MG63 (cell line): ENCODE measurements around the gene EEF2. TPM values are rescaled to one million over a fixed set of nuclear protein-coding genes. Genes with fewer than 3 reads are reported as not detected.
A peak's percentile ranks its signal among the peaks of the same experiment; 100 is the strongest.
"Not testable (repeated sequence)": the region's sequence is repeated elsewhere in the genome, so short reads cannot be mapped to it uniquely, and the experiment has no call there.

Experiments used
- DNase-seq: peaks from one replicate; pipeline ENCODE4 v3.0.0-alpha.2; 2020
- H3K27me3 ChIP-seq: fragments of 250-450 bp; sonication (Bioruptor Pico); 2 replicates; pipeline ENCODE4 v1.5.1; 2020; ENCODE audit warnings: mild to moderate bottlenecking, moderate library complexity
- H3K36me3 ChIP-seq: fragments of 250-450 bp; sonication (Bioruptor Pico); 2 replicates; pipeline ENCODE4 v1.5.1; 2020; ENCODE audit warnings: mild to moderate bottlenecking, moderate library complexity
- H3K4me3 ChIP-seq: fragments of 250-450 bp; sonication (Bioruptor Pico); 2 replicates; pipeline ENCODE4 v1.5.1; 2020; ENCODE audit warnings: mild to moderate bottlenecking, moderate library complexity
- H3K9me3 ChIP-seq: fragments of 250-450 bp; sonication (Bioruptor Pico); 2 replicates; pipeline ENCODE4 v1.5.1; 2020; ENCODE audit warnings: mild to moderate bottlenecking, moderate library complexity
- total RNA-seq: library from RNA; depleted of rRNA; stranded (reverse); fragments of >200 nt; shearing (Covaris generic); gene quantifications from 2 replicates; pipeline ENCODE4 v1.2.3, GENCODE V29; 2014; ENCODE audit warnings: low replicate concordance

The EEF2 gene
- total RNA-seq, 1 experiment from 2014 or later, result 1,573 TPM

- Histone ChIP-seq H3K4me3 (no peak overlapping the region), H3K36me3 (peaks cover 90% of the 10 kb centered on the region), H3K9me3 (no peaks in the 10 kb centered on the region), H3K27me3 (no peaks in the 10 kb centered on the region)
- DNase-seq, result no peak
Observed at GRCh38 chr19:3980353-3981251, 4.7 kb downstream of the EEF2 start.

DNA sequence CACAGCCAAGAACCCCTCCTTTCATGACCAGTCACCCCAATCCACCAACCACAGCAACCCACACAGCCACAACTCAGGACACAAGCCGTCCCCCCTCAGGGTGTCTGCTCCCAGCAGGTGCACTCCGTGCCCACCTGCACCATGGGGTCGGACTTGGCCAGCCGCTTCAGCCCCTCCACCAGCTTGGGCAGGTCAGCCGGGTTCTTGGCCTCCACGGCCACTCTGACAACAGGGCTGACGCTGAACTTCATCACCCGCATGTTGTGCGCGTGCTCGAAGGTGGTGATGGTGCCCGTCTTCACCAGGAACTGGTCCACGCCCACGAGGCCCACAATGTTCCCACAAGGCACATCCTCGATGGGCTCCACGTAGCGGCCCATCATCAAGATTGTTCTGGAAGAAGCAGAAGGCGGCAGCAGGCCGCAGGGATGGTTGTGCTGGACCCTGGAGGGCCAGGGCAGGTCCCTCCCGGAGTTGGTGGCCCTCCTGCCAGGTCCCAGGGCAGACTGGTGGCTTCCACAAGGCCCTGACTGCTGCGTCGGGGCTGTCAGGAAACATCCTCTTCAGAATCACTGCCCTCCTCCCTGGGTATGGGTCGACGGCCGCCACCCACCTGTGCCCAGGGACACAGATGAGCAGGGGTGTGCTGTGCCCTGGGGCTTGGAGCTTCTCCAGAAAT lies 5.5 kb downstream of the EEF2 start:
- Histone ChIP-seq H3K27me3 (no peaks in the 10 kb centered on the region), H3K9me3 (no peaks in the 10 kb centered on the region), H3K36me3 (peaks cover 94% of the 10 kb centered on the region), H3K4me3 (no peak overlapping the region)
- no peak for DNase-seq

DNA sequence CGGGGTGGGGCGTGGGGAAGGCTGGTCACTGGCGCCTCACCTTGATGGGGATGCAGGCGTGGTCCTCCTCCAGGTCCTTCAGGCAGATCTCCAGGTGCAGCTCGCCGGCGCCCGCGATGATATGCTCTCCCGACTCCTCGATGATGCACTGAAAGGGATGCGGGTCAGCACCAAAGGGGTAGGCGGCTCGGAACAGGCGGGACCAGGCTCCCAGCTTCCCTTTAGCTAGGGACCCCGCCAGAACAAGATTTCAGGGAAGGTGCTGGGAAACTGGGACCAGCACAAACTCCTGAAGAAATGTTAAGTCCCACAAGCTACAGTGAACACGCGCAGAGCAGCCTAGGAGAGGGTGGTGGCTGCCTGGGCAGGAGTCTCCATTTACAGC lies 6.0 kb downstream of the EEF2 start:
- Histone ChIP-seq H3K9me3 (no peaks in the 10 kb centered on the region), H3K36me3 (peaks cover 88% of the 10 kb centered on the region), H3K27me3 (no peaks in the 10 kb centered on the region), H3K4me3 (no peak overlapping the region)
- no peak for DNase-seq

- no peak for DNase-seq
- Histone ChIP-seq H3K27me3 (no peaks in the 10 kb centered on the region), H3K36me3 (peaks cover 77% of the 10 kb centered on the region), H3K9me3 (no peaks in the 10 kb centered on the region), H3K4me3 (no peak overlapping the region)
Observed at GRCh38 chr19:3978145-3978544, 7.1 kb downstream of the EEF2 start.

DNA sequence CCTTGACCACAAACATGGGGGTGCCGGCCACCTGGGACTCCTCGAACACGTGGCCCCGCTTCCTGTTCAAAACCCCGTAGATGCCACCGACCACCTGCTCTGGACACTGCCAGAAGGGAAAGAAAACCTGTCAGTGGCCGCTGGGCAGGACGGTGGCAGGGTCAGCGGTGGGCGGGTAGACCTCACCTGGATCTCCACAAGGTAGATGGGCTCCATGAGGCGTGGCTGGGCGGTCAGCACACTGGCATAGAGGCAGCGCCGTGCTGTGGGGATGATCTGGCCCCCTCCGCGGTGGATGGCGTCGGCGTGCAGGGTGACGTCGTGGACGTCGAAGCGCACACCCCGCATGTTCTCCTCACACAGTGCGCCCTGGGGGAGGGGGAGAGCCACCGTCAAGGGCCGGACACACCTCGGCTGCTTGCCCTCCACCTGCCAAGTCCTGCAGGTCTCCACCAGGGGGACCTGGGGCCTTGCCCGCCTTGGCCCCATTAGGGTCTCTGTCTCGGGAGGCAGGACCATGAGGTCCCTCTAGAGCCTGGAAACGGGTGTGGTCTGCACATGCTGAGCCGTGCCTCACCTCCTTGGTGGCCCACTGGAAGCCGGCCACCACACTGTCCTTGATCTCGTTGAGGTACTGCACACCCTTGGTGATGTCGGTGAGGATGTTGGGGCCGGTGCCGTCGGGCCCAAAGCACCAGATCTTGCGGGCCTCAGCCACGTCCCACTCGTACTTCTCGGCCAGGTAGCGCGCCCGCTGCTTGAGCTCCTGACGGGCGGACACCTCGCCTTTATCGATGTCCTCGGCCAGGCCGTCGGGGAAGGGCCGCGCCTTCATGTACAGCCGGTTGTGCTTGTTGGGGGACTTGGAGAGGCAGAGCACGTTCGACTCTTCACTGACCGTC lies 7.8 kb downstream of the EEF2 start:
- H3K36me3 ChIP-seq, result peaks cover 70% of the 10 kb centered on the region
- DNase-seq, result no peak

GRCh38 chr19:3976495-3977241 lies 8.6 kb downstream of the EEF2 start:
- peaks cover 62% of the 10 kb centered on the region for H3K36me3 ChIP-seq
- no peak overlapping the region for H3K4me3 ChIP-seq
- no peaks in the 10 kb centered on the region for H3K9me3 ChIP-seq
- no peak for DNase-seq
- H3K27me3 ChIP-seq, result no peaks in the 10 kb centered on the region

More for the DNA sequence above, 7.8 kb downstream of the EEF2 start:
- Histone ChIP-seq H3K9me3 (no peaks in the 10 kb centered on the region), H3K27me3 (no peaks in the 10 kb centered on the region), H3K4me3 (no peak overlapping the region)

GRCh38 chr19:3975637-3976087 lies 9.6 kb downstream of the EEF2 start:
- no peak overlapping the region for H3K4me3 ChIP-seq
- peaks cover 52% of the 10 kb centered on the region for H3K36me3 ChIP-seq
- no peak for DNase-seq
- H3K9me3 ChIP-seq, result no peaks in the 10 kb centered on the region
- no peaks in the 10 kb centered on the region for H3K27me3 ChIP-seq

DNA sequence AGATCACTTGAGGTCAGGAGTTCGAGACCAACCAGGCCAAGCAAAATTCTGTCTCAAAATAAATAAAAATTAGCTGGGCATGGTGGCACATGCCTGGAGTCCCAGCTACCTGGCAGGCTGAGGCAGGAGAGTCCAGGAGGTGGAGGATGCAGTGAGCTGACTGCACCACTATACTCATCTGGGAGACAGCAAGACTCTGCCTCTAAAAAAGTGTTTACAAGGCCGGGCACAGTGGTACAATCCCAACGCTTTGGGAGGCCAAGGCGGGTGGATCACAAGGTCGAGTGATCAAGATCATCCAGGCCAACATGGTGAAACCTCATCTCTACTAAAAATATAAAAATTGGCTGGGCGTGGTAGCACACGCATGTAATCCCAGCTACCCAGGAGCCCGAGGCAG lies 10.1 kb downstream of the EEF2 start:
- H3K4me3 ChIP-seq, result no peak overlapping the region
- DNase-seq, result no peak
- no peaks in the 10 kb centered on the region for H3K9me3 ChIP-seq
- peaks cover 47% of the 10 kb centered on the region for H3K36me3 ChIP-seq
- H3K27me3 ChIP-seq, result no peaks in the 10 kb centered on the region

- H3K36me3 ChIP-seq, result peaks cover 34% of the 10 kb centered on the region
- DNase-seq, result peak; percentile 95
- peak within 1 kb of the TSS; percentile 87 for H3K4me3 ChIP-seq
Observed at GRCh38 chr19:3970808-3971598, 14.3 kb downstream of the EEF2 start, which contains the start of gene DAPK3. TSS of gene DAPK3 (minus strand) at chr19:3971099. CDS start at chr19:3969735, 1,364 bp downstream.

DNA sequence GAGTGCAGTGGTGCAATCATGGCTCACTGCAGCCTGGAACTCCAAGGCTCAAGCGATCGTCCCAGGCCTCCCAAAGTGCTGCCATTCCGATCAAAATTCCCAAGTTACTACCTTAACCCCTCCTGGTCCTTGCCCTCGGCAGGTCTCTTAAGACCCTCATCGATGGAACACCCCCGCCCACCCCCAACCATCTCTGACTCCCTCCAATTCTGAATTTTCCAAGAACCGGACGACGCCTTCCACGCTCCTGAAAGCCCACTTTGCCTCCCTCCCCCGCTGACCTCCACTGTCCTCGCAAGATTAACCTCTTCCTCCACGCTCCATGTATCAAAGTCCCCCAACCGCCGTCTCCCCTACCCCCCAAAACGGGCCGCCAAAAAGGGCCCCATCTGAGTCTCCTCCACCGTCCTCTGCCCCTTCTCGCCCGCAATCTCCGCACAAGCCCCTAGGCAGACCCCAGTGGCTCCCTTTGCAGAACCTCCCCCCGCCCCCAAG lies 14.9 kb downstream of the EEF2 start:
- H3K9me3 ChIP-seq, result no peaks in the 10 kb centered on the region
- no peak for DNase-seq
- H3K4me3 ChIP-seq, result peak overlapping the region; percentile 87
- H3K36me3 ChIP-seq, result peaks cover 34% of the 10 kb centered on the region
- H3K27me3 ChIP-seq, result no peaks in the 10 kb centered on the region

More at GRCh38 chr19:3970808-3971598, 14.3 kb downstream of the EEF2 start, which contains the start of gene DAPK3:
- Histone ChIP-seq H3K27me3 (no peaks in the 10 kb centered on the region), H3K9me3 (no peaks in the 10 kb centered on the region)

GRCh38 chr19:3969435-3970312 lies 15.6 kb downstream of the EEF2 start:
- Histone ChIP-seq H3K27me3 (no peaks in the 10 kb centered on the region), H3K9me3 (no peaks in the 10 kb centered on the region), H3K36me3 (peaks cover 34% of the 10 kb centered on the region), H3K4me3 (peak overlapping the region; percentile 87)
- peak; percentile 86 for DNase-seq

- Histone ChIP-seq H3K27me3 (no peaks in the 10 kb centered on the region), H3K9me3 (no peaks in the 10 kb centered on the region), H3K36me3 (peaks cover 34% of the 10 kb centered on the region), H3K4me3 (peak overlapping the region; percentile 87)
- DNase-seq, result peak; percentile 92
Observed at GRCh38 chr19:3968556-3969434, 16.5 kb downstream of the EEF2 start.

GRCh38 chr19:3967983-3968382 lies 17.3 kb downstream of the EEF2 start:
- H3K4me3 ChIP-seq, H3K27me3 ChIP-seq, DNase-seq, H3K9me3 ChIP-seq: not testable (repeated sequence)
- peaks cover 34% of the 10 kb centered on the region for H3K36me3 ChIP-seq
